ENCODE measurements around the gene FCGR3B. TPM values are rescaled to one million over a fixed set of nuclear protein-coding genes. Genes with fewer than 3 reads are reported as not detected.
"Not testable (repeated sequence)": the region's sequence is repeated elsewhere in the genome, so short reads cannot be mapped to it uniquely, and the experiment has no call there.

Gene FCGR3B
- total RNA-seq, 1 donor from 2014 or later: not detected

- H3K27ac Mint-ChIP-seq; H3K4me1 Mint-ChIP-seq (ENCODE audit: low read depth); H3K9me3 Mint-ChIP-seq; H3K36me3 Mint-ChIP-seq (ENCODE audit: low read depth); H3K4me3 Mint-ChIP-seq; DNase-seq (ENCODE audit: low spot score); H3K27me3 Mint-ChIP-seq (ENCODE audit: insufficient read depth); intact Hi-C loops (cut with micrococcal nuclease): not testable (repeated sequence)
These were observed 42.4 kb downstream of the FCGR3B start for GRCh38 chr1:161588596-161588995.

- H3K27ac Mint-ChIP-seq; H3K27me3 Mint-ChIP-seq (ENCODE audit: insufficient read depth); intact Hi-C loops (cut with micrococcal nuclease); H3K9me3 Mint-ChIP-seq; H3K36me3 Mint-ChIP-seq (ENCODE audit: low read depth); H3K4me1 Mint-ChIP-seq (ENCODE audit: low read depth); DNase-seq (ENCODE audit: low spot score); H3K4me3 Mint-ChIP-seq: not testable (repeated sequence)
These were observed 48.1 kb downstream of the FCGR3B start for GRCh38 chr1:161582882-161583281.

- DNase-seq (ENCODE audit: low spot score); H3K9me3 Mint-ChIP-seq; H3K27me3 Mint-ChIP-seq (ENCODE audit: insufficient read depth); H3K27ac Mint-ChIP-seq; H3K4me3 Mint-ChIP-seq; H3K36me3 Mint-ChIP-seq (ENCODE audit: low read depth); intact Hi-C loops (cut with micrococcal nuclease); H3K4me1 Mint-ChIP-seq (ENCODE audit: low read depth): not testable (repeated sequence)
These were observed 50.0 kb downstream of the FCGR3B start for GRCh38 chr1:161580879-161581537.

- H3K9me3 Mint-ChIP-seq; H3K4me3 Mint-ChIP-seq; H3K27me3 Mint-ChIP-seq (ENCODE audit: insufficient read depth); intact Hi-C loops (cut with micrococcal nuclease); H3K4me1 Mint-ChIP-seq (ENCODE audit: low read depth); H3K36me3 Mint-ChIP-seq (ENCODE audit: low read depth); H3K27ac Mint-ChIP-seq; DNase-seq (ENCODE audit: low spot score): not testable (repeated sequence)
These were observed 51.0 kb downstream of the FCGR3B start for GRCh38 chr1:161579856-161580507.

- H3K4me3 Mint-ChIP-seq; DNase-seq (ENCODE audit: low spot score); H3K27me3 Mint-ChIP-seq (ENCODE audit: insufficient read depth); H3K27ac Mint-ChIP-seq; H3K36me3 Mint-ChIP-seq (ENCODE audit: low read depth); H3K4me1 Mint-ChIP-seq (ENCODE audit: low read depth); intact Hi-C loops (cut with micrococcal nuclease); H3K9me3 Mint-ChIP-seq: not testable (repeated sequence)
These were observed 54.3 kb downstream of the FCGR3B start for GRCh38 chr1:161576676-161577075.

Other genes with a start within 250 kb of the FCGR3B start
- gene FCGR2A, start 125.7 kb downstream of the FCGR3B start, total RNA-seq: not detected in 2 replicates
- 0.59 and 0.99 TPM in 2 replicates for gene HSPA6, start 106.6 kb downstream of the FCGR3B start, total RNA-seq
- not detected in 2 replicates for gene FCGR3A, start 81.4 kb downstream of the FCGR3B start, total RNA-seq
- gene FCGR2B, start 32.0 kb upstream of the FCGR3B start, total RNA-seq: not detected in 2 replicates
- not detected in 2 replicates for gene FCRLA, start 76.1 kb upstream of the FCGR3B start, total RNA-seq
- gene FCRLB, start 90.4 kb upstream of the FCGR3B start, total RNA-seq: not detected in 2 replicates
- 34.1 and 36.0 TPM in 2 replicates for gene DUSP12, start 118.6 kb upstream of the FCGR3B start, total RNA-seq
- 23.9 and 25.5 TPM in 2 replicates for gene ATF6, start 135.1 kb upstream of the FCGR3B start, total RNA-seq

All from activated T-helper 1 cell treated with anti-CD3 and anti-CD28 coated beads, Interleukin-12 subunit alpha, Interleukin-12 subunit beta, Interleukin-2, Interleukin-4 antibody, amounts not matched to agents 30 ng/mL and 10 ng/mL and 1 ng/mL, durations not matched to agents 14 hours and 24 hours and 36 hours (primary cell).